GM19468 (cell line): ENCODE measurements around the gene APOBEC2.

ENCODE experiments used
- ATAC-seq: cut with Tn5 transposase; IDR thresholded peaks from one replicate; pipeline ENCODE4 v1.9.1; 2021; ENCODE audit warnings: mild to moderate bottlenecking, moderate library complexity, moderate number of reproducible peaks; ENCODE audit not compliant: unreplicated experiment; ENCODE audit errors: extremely low read depth

APOBEC2 gene

GRCh38 chr6:41056768-41057490 is 3.9 kb downstream of the APOBEC2 start:
- no peak for ATAC-seq

- no peak for ATAC-seq
Measured at GRCh38 chr6:41058783-41059181, 5.8 kb downstream of the APOBEC2 start.

GRCh38 chr6:41059556-41059955 is 6.6 kb downstream of the APOBEC2 start:
- no peak for ATAC-seq

DNA sequence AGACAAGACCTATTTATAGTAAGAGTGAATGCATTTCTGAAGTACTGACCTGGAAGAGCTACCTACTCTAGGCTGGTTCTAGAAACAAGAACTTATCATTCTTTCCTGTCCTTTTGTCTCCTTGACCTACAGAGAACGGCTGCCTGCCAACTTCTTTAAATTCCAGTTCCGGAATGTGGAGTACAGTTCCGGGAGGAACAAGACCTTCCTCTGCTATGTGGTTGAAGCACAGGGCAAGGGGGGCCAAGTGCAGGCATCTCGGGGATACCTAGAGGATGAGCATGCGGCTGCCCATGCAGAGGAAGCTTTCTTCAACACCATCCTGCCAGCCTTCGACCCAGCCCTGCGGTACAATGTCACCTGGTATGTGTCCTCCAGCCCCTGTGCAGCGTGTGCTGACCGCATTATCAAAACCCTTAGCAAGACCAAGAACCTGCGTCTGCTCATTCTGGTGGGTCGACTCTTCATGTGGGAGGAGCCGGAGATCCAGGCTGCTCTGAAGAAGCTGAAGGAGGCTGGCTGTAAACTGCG is 8.3 kb downstream of the APOBEC2 start:
- ATAC-seq = no peak

DNA sequence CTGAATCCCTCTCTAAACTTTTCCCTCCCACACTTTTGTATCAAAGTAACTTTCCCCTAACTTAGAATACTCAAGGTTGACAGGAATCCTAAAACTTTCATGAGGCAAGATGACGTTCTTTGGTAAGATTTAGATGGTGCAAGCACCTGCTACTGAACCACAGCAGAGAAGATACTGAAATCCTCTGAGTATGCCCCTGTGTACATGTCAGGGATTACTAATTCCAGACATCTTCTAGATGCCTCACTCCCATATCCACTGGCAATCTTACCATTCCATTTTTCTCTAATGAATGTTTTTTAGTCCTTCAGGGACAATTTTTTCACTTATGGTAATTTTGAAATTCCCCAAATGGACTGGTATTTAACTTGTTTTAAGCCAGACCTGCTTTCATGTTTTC is 9.1 kb downstream of the APOBEC2 start:
- no peak for ATAC-seq

GRCh38 chr6:41063884-41064285 is 10.9 kb downstream of the APOBEC2 start:
- no peak for ATAC-seq

GRCh38 chr6:41064841-41065240 is 11.8 kb downstream of the APOBEC2 start:
- no peak for ATAC-seq

DNA sequence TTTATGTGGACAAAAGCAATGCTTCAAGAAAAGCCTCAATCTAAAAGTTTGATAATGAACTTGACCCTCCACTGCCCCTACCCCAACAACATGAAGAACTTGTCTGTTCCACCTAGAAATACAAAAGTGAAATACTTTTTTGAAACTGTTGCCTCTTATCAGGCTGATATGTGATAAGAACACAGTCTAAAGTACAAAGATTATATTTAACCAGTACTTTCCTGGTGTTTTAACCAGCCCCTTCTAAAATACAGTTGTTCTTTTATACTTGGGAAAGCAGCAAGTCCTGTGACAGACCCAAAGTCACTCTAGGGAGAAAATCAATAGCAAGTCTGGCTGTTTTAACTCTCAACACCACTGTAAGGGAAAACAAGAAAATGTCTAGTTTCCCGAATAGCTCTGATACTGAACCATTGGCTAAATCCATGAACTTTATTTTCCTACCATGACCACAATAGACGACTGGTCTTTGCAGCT is 12.6 kb downstream of the APOBEC2 start:
- ATAC-seq = no peak

- ATAC-seq = no peak
Measured at GRCh38 chr6:41066867-41067304, 13.9 kb downstream of the APOBEC2 start.

DNA sequence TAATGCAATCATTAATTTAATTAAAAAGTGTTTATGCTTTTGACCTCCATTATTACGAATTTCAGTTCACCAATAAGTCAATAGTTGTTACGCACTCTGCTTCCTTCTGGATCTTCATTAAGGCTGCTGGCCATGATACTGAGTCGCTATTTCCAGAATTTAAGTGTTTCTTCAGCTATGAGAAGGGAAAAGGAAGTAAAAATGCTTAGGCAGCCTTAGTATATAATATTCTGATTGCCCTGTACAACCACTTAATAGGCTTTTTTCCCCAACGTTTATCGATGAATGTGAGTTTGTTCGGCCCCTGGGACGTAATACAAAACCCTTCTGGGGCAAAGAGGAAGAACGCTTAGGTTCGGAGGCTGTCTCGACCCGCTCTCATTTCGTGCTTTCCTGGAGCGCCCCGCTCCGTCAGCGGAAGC is 18.5 kb downstream of the APOBEC2 start:
- ATAC-seq = no peak

GRCh38 chr6:41071923-41072835 is 19.2 kb downstream of the APOBEC2 start, which contains the start of gene OARD1:
TSS of gene OARD1 (minus strand) at chr6:41072356. CDS start at chr6:41071634, 722 bp downstream.
- ATAC-seq = peak; percentile 61

DNA sequence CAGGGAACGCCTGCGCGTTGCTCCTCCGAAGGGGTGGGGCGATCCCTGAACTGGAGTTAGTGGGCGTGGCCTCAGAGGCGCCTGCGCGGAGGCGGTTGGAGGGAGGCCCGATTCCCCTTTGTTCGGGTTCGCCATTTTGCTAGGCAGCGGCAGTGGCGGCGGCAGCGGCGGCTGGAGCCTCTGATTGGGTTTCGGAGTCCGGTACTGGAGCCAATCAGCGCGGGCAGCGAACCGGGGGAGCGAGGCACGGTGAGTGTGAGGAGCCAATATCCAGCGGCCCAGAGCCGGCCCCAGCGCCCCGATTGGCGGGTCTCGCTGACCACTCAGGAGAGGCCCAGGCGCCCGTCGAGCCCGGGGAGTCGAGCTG is 19.8 kb downstream of the APOBEC2 start, which contains the start of gene NFYA:
Gene NFYA (plus strand): TSS at position 139 of the 367 bp plus-strand sequence. CDS start 6,116 bp downstream, outside the sequence.
- ATAC-seq = peak; percentile 42

DNA sequence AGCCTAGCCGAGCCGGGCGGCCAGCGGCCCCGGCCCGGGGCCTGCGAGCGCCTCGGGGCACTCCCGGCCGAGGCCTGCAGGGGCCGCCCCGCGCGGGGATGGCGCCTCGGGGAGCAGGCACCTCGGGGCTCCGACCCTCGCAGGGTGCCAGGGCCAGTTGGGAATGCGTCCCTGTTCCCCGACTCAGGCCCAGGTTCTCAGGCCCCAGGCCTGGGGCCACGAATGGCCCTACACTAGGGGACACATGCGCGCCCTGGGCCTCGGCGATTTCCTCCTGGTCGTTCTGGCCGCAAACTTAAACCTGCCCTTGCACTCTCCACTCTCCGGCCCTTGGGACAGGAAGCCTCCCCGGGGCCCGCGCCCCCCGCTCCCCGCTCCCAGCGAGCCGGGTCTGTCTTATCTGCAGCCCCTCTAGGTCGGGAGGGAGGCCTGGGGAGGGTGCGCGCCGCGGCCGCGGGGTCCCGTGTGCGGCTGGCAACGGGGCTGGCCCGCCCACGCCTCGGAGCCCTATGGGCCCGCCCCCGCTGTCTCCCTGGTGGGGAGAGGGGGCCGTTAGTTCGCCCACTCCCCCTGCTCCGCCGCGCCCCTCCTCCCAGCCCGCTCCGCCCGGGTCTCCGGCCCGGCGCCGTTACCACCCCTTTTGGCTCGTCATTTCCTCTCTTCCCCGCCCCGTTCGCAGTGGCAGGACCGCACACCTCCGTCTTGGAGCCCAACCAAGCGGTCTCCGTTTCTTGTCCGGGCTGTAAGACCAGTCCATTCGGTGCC is 20.4 kb downstream of the APOBEC2 start:
- ATAC-seq = no peak

- ATAC-seq = no peak
Measured at GRCh38 chr6:41073968-41074691, 21.1 kb downstream of the APOBEC2 start.

DNA sequence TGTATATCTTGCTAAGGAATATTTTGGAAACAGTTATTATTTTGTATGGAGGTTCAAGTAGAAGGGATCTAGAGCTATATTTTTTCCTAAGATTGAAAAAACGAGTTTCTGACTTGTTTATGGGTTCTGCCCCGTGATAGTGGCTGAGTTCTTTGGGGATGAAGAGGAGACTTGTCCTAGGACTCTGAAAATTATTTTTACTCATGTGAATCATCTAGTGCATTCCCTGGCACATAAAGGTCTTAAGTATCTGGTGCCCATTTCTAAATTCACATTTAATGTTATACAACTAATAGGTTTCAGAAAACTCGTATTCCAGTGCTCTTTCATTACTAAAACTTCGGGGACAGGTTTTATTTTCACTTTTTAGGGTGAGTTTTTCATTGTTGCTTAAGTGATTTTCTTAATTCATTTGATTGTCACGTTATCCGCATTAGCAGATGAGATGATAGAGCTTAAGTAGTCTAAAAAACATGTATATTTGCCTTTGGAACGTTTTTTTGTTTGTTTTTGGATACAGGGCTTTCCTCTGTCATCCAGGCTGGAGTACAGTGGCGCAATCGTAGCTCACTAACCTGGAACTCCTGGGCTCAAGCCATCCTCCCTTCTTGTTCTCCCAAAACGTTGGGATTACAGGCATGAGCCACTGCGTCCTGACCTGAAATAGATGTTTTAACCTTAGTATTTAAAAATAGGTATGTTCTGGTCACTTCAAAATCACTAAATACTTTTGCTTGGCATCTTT is 21.9 kb downstream of the APOBEC2 start:
- ATAC-seq = no peak

- ATAC-seq = no peak
Measured at GRCh38 chr6:41075651-41076626, 22.9 kb downstream of the APOBEC2 start.

DNA sequence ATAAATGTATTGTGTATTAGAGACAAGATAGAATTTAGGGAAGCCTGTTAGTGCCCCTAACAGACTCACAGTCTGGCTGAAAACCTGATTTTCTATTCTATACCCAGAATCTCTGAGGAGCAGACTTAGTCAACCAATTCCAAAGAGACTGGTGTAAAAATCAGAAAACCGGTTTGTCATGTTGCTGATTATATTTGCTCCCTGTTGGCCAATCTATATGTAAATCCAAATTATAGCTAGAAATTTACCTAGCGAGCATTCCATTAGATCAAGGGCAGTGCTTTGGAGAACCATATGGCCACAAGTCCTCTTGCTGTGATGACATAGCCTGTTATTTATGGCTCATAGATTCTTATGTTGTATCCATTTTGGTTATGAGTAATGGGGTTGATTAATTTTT is 24.5 kb downstream of the APOBEC2 start:
- no peak for ATAC-seq
